ENCODE data around the gene SLC27A3. TPM values are rescaled to one million over a fixed set of nuclear protein-coding genes. Genes with fewer than 3 reads are reported as not detected.
"Not testable (repeated sequence)": the region's sequence is repeated elsewhere in the genome, so short reads cannot be mapped to it uniquely, and the experiment has no call there.

The SLC27A3 gene
- total and polyA plus RNA-seq, 2 of the 8 experiments (the other 6 are each of a cell fraction or from before 2014, with no cell fraction given) = 39.1 to 40.1 TPM

DNA sequence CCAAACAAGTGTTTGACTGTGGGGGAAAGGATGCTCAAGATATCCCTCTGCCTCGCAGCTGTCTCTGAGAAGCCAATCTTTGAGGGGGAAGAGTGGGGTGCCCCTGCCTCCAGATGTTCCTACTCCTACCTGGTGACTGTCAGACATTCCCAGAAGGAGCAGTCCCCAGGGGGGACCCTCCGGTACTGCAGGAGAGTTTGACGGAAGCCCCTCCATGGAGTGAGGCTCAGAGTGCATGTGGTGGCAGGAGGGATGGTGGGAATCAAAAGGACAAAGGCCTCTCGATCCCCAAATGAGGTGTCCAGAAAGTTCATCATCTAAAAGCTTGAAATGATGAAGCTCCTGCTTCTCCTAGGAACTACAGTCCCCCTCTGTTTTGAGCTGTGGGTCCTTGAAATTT lies 5.3 kb downstream of the SLC27A3 start (continued):
- TF ChIP-seq, protein P1, sequence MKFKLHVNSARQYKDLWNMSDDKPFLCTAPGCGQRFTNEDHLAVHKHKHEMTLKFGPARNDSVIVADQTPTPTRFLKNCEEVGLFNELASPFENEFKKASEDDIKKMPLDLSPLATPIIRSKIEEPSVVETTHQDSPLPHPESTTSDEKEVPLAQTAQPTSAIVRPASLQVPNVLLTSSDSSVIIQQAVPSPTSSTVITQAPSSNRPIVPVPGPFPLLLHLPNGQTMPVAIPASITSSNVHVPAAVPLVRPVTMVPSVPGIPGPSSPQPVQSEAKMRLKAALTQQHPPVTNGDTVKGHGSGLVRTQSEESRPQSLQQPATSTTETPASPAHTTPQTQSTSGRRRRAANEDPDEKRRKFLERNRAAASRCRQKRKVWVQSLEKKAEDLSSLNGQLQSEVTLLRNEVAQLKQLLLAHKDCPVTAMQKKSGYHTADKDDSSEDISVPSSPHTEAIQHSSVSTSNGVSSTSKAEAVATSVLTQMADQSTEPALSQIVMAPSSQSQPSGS (IDR thresholded peaks at IDR 0.05; ENCODE audit: low read length) = no peak
- TF ChIP-seq SAP30 (IDR thresholded peaks at IDR 0.05; ENCODE audit: insufficient read depth, insufficient replicate concordance, low read length) = no peak
- TF ChIP-seq RBBP5 (IDR thresholded peaks at IDR 0.05; ENCODE audit: borderline replicate concordance, low read depth, low read length) = no peak

DNA sequence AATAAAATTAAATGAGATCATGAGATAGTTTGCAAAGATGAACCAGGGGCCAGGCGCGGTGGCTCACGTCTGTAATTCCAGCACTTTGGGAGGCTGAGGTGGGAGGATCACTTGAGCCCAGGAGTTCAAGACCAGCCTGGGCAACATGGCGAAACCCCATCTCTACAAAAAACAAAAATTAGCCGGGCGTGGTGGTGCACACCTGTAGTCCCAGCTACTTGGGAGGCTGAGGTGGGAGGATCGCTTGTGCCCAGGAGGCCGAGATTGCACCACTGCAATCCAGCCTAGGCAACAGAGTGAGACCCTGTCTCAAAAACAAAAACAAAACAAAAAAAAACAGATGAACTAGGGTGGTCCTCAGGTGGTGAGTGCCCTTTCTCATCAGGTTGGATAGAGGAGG lies 7.4 kb downstream of the SLC27A3 start:
- not testable (repeated sequence) for H2AFZ ChIP-seq (ENCODE audit: low read length)

More for the DNA sequence above, 7.4 kb downstream of the SLC27A3 start:
- ChIA-PET CTCF (ENCODE audit: partially characterized antibody) (interaction anchor here (0.7 to 1.5 kb wide), 3 partner anchors 9 to 164 kb away, joined by 3 read pairs; partner anchors contain the start of gene DENND4B), POLR2A (ENCODE audit: partially characterized antibody) (interaction anchor here (0.7 to 3.9 kb wide), 8 partner anchors 8 to 208 kb away, joined by 3 to 14 read pairs (median 7); partner anchors contain the start of genes ILF2 and RPS27)
- not testable (repeated sequence) for FAIRE-seq; H3K14ac ChIP-seq (ENCODE audit: insufficient read length); H3K4ac ChIP-seq (replicated peaks; ENCODE audit: insufficient read length, low read depth, low read length); H3K27me3 ChIP-seq (replicated peaks in 1 of 4; ENCODE audit: control insufficient read depth in 3 of 4, extremely low read depth in 1 of 4, insufficient read depth in 3 of 4, low read length in 3 of 4); H3K27ac ChIP-seq (ENCODE audit: low read depth, low read length); H3K23ac ChIP-seq (ENCODE audit: insufficient read length); H3K9me3 ChIP-seq (ENCODE audit: insufficient read depth in 2 of 2, low read depth in 1 of 2, low read length in 1 of 2); H3K36me3 ChIP-seq (ENCODE audit: control insufficient read depth in 2 of 4, insufficient read depth in 4 of 4, low read length in 3 of 4); H2BK120ac ChIP-seq (replicated peaks; ENCODE audit: low read depth, low read length); H4K20me1 ChIP-seq (replicated peaks in 1 of 2; ENCODE audit: control insufficient read depth in 1 of 2, insufficient read depth in 2 of 2, low read length in 2 of 2); H4K5ac ChIP-seq (ENCODE audit: insufficient read length, low read depth, low read length); H2BK12ac ChIP-seq (ENCODE audit: low read depth, low read length); H3K79me2 ChIP-seq (ENCODE audit: control insufficient read depth in 1 of 2, insufficient read depth in 2 of 2, low read length in 2 of 2); H2BK20ac ChIP-seq (ENCODE audit: low read length); H3K4me1 ChIP-seq (replicated peaks in 1 of 4; ENCODE audit: control insufficient read depth in 3 of 4, insufficient read depth in 4 of 4, low read length in 3 of 4); H3K79me1 ChIP-seq (ENCODE audit: low read depth, low read length); H3K56ac ChIP-seq (replicated peaks; ENCODE audit: insufficient read length, low read depth, low read length); H4K8ac ChIP-seq (ENCODE audit: extremely low read depth, insufficient read depth, low read length); DNase-seq (ENCODE audit: low read depth in 1 of 2, low spot score in 2 of 2); H3K23me2 ChIP-seq (ENCODE audit: low read depth, low read length)
- Histone ChIP-seq H2BK15ac (ENCODE audit: low read length) (0 out of 2 replicates have a peak overlapping the region, but pooled peaks have one; percentile 46), H3K9ac (replicated peaks in 1 of 4; ENCODE audit: extremely low read depth in 1 of 4, low read depth in 3 of 4, low read length in 3 of 4) (peak overlapping the region in 1 of 4 experiments; percentile 63; a peak in 2 of 7 replicates), H2BK5ac (ENCODE audit: low read depth, low read length) (0 out of 2 replicates have a peak overlapping the region, but pooled peaks have one; percentile 77), H4K91ac (replicated peaks; ENCODE audit: insufficient read length, low read length) (peak overlapping the region; percentile 73), H3K4me2 (ENCODE audit: insufficient read depth in 1 of 2, low read depth in 2 of 2, low read length in 2 of 2) (peak overlapping the region; percentile 73 to 78; a peak in 2 of 4 replicates), H3K18ac (ENCODE audit: extremely low read depth, low read length) (0 out of 2 replicates have a peak overlapping the region, but pooled peaks have one; percentile 7), H2AK5ac (ENCODE audit: low read depth, low read length) (0 out of 2 replicates have a peak overlapping the region, but pooled peaks have one; percentile 82), H3K4me3 (ENCODE audit: extremely low read depth in 1 of 4, insufficient read depth in 2 of 4, low read depth in 3 of 4, low read length in 4 of 4) (peak overlapping the region in 1 of 4 experiments; percentile 70; a peak in 5 of 8 replicates)
- 99% methylated on average over 6 of the region's 8 CpGs; no CpG with 5 or more reads in 1 of the 2 experiments for WGBS, 2 experiments (ENCODE audit: extremely low coverage in 1 of 2, insufficient coverage in 1 of 2, insufficient read length in 1 of 2, insufficient replicate concordance in 2 of 2, low coverage in 1 of 2, low lambda C conversion rate in 2 of 2, missing lambda C conversion rate in 1 of 2)

Data from H1 (cell line).